NCI-H187 (cell line): Measurements from ENCODE around the gene RPS6KA6.
"Not testable (repeated sequence)": the region's sequence is repeated elsewhere in the genome, so short reads cannot be mapped to it uniquely, and the experiment has no call there.

Experiments
- DNase-seq, 2 experiments: peaks; one replicate each; lab custom pipeline; 2025; lab: John Stamatoyannopoulos, UW

The RPS6KA6 gene

DNA sequence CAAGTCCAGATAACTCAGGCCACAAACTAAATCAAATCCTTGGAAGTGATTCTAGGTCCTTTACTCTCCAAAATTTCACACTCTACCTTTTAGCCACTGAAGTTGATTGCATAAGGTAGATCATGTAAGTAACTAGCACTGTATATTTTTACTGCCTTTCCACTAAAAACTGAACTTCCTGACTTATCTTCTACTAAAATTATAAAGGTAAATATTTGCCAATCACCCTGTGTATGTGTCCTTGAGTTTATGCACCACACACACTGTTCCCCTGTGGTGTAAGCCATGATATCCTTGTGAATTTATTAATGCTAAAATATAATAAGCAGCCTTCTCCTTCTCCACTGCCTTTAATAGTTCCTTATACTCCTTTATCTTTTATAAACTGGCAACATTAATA is 25.6 kb downstream of the RPS6KA6 start:
- no peak for DNase-seq

GRCh38 chrX:84161641-84162040 is 26.4 kb downstream of the RPS6KA6 start:
- no peak for DNase-seq

DNA sequence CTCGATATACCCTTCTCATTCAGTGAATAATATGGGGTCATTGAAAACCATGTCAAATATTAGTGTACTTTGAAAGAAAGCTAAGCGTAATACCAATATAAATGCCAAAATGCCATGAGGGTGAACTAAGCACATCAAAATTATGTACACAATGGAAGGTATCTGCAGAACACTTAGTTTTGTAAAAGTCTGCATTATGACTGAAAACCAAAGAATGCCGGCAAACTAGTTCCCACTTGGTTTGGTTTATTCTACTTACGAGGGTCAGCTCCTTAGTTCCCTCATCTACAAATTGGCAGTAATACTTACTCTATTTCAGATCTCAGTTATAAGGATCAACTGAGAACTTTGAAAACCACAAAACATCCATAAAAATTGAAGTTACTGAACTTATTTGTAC is 27.3 kb downstream of the RPS6KA6 start:
- no peak for DNase-seq

DNA sequence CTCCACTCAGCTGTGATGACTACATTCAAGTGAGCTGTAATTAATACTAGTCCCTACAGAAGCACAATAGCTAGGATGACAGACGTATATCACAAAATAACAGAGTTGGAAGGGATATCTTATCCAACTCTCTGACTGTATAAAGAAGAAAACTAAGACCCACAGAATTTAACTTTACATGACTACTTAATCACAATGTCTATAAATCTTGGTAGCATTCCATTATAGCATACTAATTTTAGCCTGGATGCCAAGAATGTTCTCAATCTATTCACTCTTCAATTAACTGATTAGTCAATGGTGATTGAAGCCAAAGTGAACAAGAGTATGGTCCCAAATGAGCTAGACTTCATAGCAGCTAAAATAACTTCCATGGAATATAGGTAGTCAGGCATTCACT is 31.2 kb downstream of the RPS6KA6 start:
- DNase-seq: no peak

DNA sequence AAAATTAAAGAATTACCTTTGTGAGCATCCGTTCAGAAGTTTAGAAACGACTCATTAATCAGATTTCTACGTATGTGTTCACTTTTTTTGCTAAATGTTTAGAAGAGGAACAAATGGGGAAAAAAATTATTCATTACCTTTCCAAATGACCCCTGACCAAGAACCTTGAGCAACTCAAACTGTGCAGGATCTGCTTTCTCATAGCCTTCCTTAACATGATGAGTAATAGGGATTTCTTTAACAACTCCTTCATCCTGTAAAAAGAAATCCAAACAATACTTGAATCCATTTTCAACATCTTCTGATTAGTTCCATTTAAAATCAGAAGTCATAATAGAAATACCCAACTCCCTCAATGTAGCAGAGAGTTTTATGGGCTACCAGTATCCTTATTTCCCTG is 32.1 kb downstream of the RPS6KA6 start:
- no peak for DNase-seq

DNA sequence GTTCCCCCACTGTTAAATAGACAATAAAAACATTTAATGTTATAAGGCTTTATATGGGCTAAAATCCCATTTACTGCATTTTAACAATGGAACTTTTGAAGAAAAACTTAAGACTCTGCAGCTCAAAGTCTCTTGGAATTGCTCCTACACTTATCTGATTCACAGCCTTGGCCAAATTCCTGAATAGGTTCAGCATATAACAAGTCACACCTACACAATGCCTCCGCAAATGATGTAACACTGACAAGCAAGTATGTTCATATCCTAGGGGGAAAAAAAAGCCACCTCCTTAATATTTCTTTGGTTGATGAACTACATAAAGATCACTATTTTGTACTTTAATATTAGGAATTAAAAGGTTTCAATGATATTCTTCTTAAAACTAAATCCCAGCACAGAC is 34.5 kb downstream of the RPS6KA6 start:
- no peak for DNase-seq

DNA sequence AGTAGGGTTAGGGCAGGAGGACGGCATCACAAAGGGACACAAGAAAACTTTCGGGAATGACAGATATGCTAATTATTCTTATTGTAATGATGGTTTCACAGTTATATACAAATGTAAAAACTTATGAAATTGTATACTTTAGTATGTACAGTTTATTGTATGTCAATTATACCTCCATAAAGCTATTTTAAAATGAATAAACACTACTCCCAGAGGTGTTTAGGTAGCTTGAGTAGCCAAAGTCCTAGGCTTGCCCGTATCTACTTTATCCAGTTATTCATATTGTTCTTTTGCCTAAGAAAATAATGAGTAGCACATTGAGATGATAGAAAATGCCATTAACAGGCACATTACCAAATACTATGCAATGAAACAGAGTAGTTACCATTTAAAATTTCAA is 43.0 kb downstream of the RPS6KA6 start:
- DNase-seq: no peak

DNA sequence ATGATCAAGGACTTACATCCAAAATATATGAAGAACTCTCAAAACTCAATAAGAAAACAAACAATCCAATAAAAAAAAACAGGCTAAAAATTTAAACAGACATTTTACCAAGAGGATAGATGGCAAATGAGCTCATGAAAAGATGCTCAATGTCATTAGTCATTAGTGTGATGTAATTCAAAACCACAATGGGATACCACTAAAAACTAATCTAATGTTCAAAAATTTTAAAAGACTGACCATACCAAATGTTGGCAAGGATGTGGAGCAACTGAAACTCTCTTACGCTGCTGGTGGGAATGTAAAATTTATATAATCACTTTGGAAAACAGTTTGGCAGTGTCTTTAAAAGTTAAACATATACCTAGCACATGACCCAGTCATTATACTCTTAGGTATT is 43.7 kb downstream of the RPS6KA6 start:
- no peak for DNase-seq

- DNase-seq: no peak
These were observed 55.0 kb downstream of the RPS6KA6 start for GRCh38 chrX:84133023-84133422.

DNA sequence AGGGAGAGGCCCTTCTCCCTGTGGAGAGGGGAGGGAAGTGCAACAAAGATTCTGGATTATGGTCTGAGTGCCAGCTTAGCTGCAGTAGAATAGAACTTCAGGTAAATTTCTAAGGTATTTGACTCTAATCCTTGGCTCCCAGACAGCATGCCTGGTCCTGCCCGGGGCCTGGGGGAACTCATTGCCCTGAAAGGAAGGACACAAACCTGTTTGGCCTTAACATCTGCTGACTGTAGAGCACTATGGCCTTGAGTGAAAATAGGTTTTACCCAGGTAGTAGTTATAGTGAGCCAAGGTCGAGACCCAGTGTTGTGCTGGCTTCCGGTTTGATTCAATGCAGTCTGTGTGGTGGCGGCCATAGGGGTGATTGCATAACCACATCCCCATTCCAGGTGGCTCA is 64.4 kb downstream of the RPS6KA6 start:
- DNase-seq: no peak

DNA sequence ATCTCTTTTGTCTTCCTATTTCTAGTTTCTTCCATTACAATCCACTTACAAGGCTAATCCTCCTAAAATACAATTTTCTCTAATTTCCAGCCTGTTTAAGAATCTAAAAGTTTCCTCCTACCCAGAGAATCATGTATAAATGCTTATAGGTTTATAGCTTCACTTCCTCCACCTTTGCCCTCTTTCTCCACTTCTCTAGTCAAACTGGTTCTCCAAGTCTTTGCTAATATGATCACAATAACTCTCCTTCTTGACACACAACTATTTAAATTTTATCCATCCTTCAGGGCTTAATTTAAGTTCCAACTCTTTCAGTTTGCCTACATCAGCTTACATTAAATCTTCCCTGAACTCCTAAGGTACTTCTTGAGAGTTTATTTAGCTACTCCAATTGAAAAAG is 69.2 kb downstream of the RPS6KA6 start:
- DNase-seq: no peak

DNA sequence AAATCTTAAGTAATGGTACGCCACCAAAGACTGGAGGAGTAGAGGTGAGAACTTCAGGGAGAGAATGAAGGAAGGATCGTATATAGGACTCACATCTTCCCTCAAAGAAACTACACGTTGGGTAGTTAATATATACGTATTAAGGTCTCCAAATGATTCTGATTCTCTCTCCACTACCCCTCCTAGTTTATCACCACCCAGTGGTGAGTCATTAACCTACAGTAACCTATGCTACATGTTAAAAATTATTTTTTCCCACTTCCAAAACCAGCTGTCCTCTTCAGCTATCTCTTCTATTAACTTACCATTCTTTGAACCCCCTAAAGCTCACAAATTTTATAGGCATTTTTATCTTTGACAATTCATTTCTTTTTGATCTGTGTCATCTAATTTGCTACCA is 69.7 kb downstream of the RPS6KA6 start:
- no peak for DNase-seq

DNA sequence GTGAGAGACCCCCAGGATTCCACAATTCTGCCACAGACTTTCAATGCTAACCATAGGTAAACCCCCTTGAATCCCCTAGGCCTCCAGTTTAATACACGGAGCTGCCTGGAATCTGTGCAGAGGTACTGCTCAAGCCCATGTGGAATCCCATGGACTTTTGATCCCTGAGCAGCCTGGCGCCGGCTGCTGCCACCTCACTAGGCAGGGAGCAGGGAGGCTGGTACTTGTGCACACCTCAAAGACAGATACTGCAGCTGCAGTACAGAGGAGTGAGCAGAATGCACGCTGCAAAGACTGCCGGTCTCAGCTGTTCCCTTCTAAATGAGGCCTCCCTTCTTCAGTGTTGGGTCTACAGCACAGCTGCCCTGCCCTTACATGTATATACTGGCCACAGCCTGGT is 79.4 kb downstream of the RPS6KA6 start:
- no peak for DNase-seq

DNA sequence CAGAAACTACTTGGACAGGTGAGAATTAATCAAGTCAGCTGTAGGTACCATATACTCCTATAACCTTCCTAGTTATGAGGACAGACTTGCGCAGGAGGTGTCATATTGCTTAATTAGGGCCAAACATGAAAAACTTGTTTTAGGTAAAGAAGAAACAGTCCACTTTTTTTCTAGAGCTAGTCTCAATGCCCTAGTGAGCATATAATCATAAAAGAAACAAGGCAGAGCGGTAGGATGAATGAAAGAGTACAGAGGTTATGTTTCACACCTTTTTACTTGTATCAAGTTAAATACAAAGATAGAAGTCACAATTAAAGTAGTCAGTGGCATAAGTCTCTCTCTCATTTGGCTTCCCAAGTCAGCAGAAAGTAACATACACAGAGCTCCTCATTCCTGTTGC is 88.9 kb downstream of the RPS6KA6 start:
- DNase-seq: no peak

DNA sequence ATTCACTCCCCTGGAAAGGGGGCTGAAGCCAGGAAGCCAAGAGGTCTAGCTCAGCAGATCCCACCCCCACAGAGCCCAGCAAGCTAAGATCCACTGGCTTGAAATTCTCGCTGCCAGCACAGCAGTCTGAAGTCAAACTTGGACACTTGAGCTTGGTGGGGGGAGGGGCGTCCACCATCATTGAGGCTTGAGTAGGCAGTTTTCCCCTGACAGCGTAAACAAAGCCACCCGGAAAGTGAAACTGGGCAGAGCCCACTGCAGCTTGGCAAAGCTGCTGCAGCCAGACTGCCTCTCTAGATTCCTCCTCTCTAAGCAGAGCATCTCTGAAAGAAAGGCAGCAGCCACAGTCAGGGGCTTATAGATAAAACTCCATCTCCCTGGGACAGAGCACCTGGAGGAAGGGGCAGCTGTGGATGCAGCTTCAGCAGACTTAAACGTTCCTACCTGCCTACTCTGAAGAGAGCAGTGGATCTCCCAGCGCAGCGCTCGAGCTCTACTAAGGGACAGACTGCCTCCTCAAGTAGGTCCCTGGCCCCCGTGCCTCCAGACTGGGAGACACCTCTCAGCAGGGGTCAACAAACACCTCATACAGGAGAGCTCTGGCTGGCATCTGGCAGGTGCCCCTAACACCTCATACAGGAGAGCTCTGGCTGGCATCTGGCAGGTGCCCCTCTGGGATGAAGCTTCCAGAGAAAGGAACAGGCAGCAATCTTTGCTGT is 108.4 kb downstream of the RPS6KA6 start:
- DNase-seq: not testable (repeated sequence)

- DNase-seq: no peak
These were observed 109.0 kb downstream of the RPS6KA6 start for GRCh38 chrX:84078991-84079390.

GRCh38 chrX:84064814-84065213 is 123.2 kb downstream of the RPS6KA6 start:
- DNase-seq: no peak

DNA sequence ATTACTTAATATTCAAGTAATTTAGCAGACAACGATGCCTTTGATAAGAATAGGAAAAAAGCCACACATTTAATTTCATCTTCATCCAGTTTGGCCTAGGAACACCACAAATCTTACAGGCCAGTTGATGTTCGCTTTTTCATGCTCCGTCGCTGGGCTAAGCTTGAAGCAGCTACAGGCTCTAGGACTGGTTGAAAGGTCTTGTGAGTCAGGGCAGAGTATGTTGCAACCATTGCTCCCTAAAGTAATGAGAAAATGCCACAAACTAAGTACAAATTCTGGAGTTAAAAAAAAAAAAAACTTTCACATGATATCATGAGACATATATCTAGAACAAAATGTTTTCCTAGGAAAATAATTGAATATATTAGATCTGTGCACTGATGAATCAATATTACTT is 123.8 kb downstream of the RPS6KA6 start:
- DNase-seq: no peak

GRCh38 chrX:84047339-84047738 is 140.7 kb downstream of the RPS6KA6 start:
- DNase-seq: no peak

- DNase-seq: no peak
These were observed 141.5 kb downstream of the RPS6KA6 start for GRCh38 chrX:84046403-84046984.

DNA sequence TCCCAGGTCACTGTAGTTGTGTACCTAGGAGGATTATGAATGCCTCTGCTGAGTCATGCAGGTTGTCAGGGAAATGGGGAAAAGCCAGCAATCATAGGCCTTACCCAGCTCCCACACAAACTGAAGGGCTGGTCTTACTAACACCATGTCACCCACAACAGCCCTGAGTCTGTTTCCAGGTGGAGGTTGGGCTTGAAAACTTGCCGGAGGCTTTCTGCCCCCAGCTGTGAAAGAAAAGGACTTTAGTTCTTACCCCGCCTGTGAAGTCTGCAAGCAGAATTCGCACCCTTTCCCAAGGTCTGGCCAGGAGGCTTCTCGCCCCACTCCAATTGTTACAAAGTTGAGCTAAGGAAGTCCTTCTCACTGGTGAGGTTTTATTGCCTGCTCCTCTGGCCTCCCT is 143.9 kb downstream of the RPS6KA6 start:
- DNase-seq: no peak
